GM21423 (cell line): ENCODE results near the gene FAM83B.
"Not testable (repeated sequence)": the region's sequence is repeated elsewhere in the genome, so short reads cannot be mapped to it uniquely, and the experiment has no call there.

ENCODE experiments used
- ATAC-seq: cut with Tn5 transposase; IDR thresholded peaks from one replicate; pipeline ENCODE4 v1.9.1; 2021; ENCODE audit warnings: mild to moderate bottlenecking, moderate library complexity; ENCODE audit not compliant: unreplicated experiment

Gene FAM83B

GRCh38 chr6:54970337-54970736, 123.8 kb downstream of the FAM83B start:
- ATAC-seq: no peak

GRCh38 chr6:54971825-54972224, 125.3 kb downstream of the FAM83B start:
- ATAC-seq: no peak

- not testable (repeated sequence) for ATAC-seq
These were observed 132.6 kb downstream of the FAM83B start for GRCh38 chr6:54979161-54979560.

- ATAC-seq: no peak
These were observed 134.1 kb downstream of the FAM83B start for GRCh38 chr6:54980511-54981275.

- ATAC-seq: no peak
These were observed 134.7 kb downstream of the FAM83B start for GRCh38 chr6:54981276-54981609.

GRCh38 chr6:54981647-54982046, 135.1 kb downstream of the FAM83B start:
- ATAC-seq: no peak

GRCh38 chr6:54987633-54988290, 141.2 kb downstream of the FAM83B start:
- ATAC-seq: no peak

- no peak for ATAC-seq
These were observed 142.0 kb downstream of the FAM83B start for GRCh38 chr6:54988576-54988975.

- ATAC-seq: no peak
These were observed 143.4 kb downstream of the FAM83B start for GRCh38 chr6:54990001-54990400.
